BE2C (cell line): ENCODE data around the gene PMEPA1.

Experiments
- DNase-seq: peaks from one replicate; pipeline ENCODE4 v3.0.0-alpha.2; 2020
- H3K27me3 ChIP-seq: fragments of 250-450 bp; sonication (Bioruptor Pico); 2 replicates; pipeline ENCODE4 v1.5.1; 2020; ENCODE audit warnings: mild to moderate bottlenecking
- H3K36me3 ChIP-seq: fragments of 250-450 bp; sonication (Bioruptor Pico); 2 replicates; pipeline ENCODE4 v1.5.1; 2020; ENCODE audit warnings: mild to moderate bottlenecking
- H3K4me1 ChIP-seq: fragments of 250-450 bp; sonication (Bioruptor Pico); 2 replicates; pipeline ENCODE4 v1.5.1; 2020
- H3K4me3 ChIP-seq: 2 replicates; pipeline ENCODE4 v1.5.1; 2011; ENCODE audit warnings: low read depth, low read length
- H3K9me3 ChIP-seq: fragments of 250-450 bp; sonication (Bioruptor Pico); 2 replicates; pipeline ENCODE4 v1.5.1; 2020
- CTCF ChIP-seq: IDR thresholded peaks from 2 replicates; pipeline ENCODE4 v1.5.1; 2012; ENCODE audit warnings: mild to moderate bottlenecking, low read depth, low read length

Gene PMEPA1

GRCh38 chr20:57609086-57609841 lies 100.6 kb downstream of the PMEPA1 start:
- Histone ChIP-seq H3K27me3 (peaks cover 8% of the 10 kb centered on the region), H3K9me3 (no peaks in the 10 kb centered on the region), H3K4me1 (no peaks in the 10 kb centered on the region), H3K36me3 (no peaks in the 10 kb centered on the region), H3K4me3 (no peak overlapping the region)
- DNase-seq, result no peak
- no peak for TF ChIP-seq CTCF

GRCh38 chr20:57608516-57608915 lies 101.3 kb downstream of the PMEPA1 start:
- Histone ChIP-seq H3K9me3 (no peaks in the 10 kb centered on the region), H3K27me3 (peaks cover 8% of the 10 kb centered on the region), H3K4me3 (no peak overlapping the region), H3K4me1 (no peaks in the 10 kb centered on the region), H3K36me3 (no peaks in the 10 kb centered on the region)
- no peak for DNase-seq
- no peak for TF ChIP-seq CTCF

- DNase-seq, result no peak
- peaks cover 8% of the 10 kb centered on the region for H3K27me3 ChIP-seq
- no peak for TF ChIP-seq CTCF
- no peaks in the 10 kb centered on the region for H3K36me3 ChIP-seq
- no peak overlapping the region for H3K4me3 ChIP-seq
- no peaks in the 10 kb centered on the region for H3K4me1 ChIP-seq
- no peaks in the 10 kb centered on the region for H3K9me3 ChIP-seq
These were observed 103.9 kb downstream of the PMEPA1 start for GRCh38 chr20:57605878-57606277.

GRCh38 chr20:57605045-57605444 lies 104.8 kb downstream of the PMEPA1 start:
- Histone ChIP-seq H3K36me3 (no peaks in the 10 kb centered on the region), H3K4me3 (no peak overlapping the region), H3K27me3 (peaks cover 8% of the 10 kb centered on the region), H3K4me1 (no peaks in the 10 kb centered on the region), H3K9me3 (no peaks in the 10 kb centered on the region)
- DNase-seq, result no peak
- no peak for TF ChIP-seq CTCF

- Histone ChIP-seq H3K27me3 (peaks cover 4% of the 10 kb centered on the region; the same call in 1 of the 2 replicates), H3K4me1 (no peaks in the 10 kb centered on the region)
These were observed 106.7 kb downstream of the PMEPA1 start for GRCh38 chr20:57603120-57603519.

More at GRCh38 chr20:57603120-57603519, 106.7 kb downstream of the PMEPA1 start:
- H3K9me3 ChIP-seq, result no peaks in the 10 kb centered on the region
- H3K4me3 ChIP-seq, result no peak overlapping the region
- no peak for DNase-seq
- no peaks in the 10 kb centered on the region for H3K36me3 ChIP-seq
- no peak for TF ChIP-seq CTCF
